Activated CD4-positive, alpha-beta T cell treated with anti-CD3 and anti-CD28 coated beads for 1 hour (primary cell): ENCODE data around the gene PDCD6IP.
A peak's percentile ranks its signal among the peaks of the same experiment; 100 is the strongest.
"Not testable (repeated sequence)": the region's sequence is repeated elsewhere in the genome, so short reads cannot be mapped to it uniquely, and the experiment has no call there.

ENCODE experiments used
- DNase-seq: peaks from one replicate; pipeline ENCODE4 v3.0.0-alpha.2; 2020

The PDCD6IP gene, protein sequence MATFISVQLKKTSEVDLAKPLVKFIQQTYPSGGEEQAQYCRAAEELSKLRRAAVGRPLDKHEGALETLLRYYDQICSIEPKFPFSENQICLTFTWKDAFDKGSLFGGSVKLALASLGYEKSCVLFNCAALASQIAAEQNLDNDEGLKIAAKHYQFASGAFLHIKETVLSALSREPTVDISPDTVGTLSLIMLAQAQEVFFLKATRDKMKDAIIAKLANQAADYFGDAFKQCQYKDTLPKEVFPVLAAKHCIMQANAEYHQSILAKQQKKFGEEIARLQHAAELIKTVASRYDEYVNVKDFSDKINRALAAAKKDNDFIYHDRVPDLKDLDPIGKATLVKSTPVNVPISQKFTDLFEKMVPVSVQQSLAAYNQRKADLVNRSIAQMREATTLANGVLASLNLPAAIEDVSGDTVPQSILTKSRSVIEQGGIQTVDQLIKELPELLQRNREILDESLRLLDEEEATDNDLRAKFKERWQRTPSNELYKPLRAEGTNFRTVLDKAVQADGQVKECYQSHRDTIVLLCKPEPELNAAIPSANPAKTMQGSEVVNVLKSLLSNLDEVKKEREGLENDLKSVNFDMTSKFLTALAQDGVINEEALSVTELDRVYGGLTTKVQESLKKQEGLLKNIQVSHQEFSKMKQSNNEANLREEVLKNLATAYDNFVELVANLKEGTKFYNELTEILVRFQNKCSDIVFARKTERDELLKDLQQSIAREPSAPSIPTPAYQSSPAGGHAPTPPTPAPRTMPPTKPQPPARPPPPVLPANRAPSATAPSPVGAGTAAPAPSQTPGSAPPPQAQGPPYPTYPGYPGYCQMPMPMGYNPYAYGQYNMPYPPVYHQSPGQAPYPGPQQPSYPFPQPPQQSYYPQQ

DNA sequence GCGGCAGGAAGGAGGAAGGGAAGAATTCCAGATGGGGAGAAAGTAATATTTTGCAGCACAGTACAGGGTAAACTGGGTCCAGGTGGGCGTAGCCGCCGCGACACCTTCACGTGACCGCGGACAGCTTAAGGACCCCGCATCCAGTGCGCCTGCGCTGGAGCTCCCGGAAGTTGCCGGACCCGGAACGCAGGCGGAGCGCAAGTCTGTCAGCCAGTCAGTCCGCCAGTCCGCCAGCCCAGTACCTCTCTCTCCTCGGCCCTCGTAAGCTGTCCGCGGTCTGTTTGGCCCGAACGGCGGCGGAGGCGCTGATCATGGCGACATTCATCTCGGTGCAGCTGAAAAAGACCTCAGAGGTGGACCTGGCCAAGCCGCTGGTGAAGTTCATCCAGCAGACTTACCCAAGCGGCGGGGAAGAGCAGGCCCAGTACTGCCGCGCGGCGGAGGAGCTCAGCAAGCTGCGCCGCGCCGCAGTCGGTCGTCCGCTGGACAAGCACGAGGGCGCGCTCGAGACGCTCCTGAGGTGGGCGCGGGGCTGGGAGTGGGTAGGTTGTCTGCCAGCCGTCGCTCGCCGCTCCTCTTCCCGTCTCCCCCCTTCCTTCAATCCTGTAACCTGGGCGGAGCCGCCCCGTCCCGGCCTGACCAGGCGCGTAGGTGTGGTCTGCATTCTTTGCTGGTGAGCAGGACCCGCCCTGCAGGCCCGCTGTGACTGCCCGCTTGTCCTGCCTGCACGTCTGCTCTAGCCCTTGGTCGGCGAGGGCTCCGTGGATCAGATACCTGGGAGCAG, at the start of gene PDCD6IP:
TSS of gene PDCD6IP (plus strand) at position 213 of the 784 bp plus-strand sequence. CDS start at position 312, 99 bp downstream.
- peak; percentile 82 for DNase-seq

DNA sequence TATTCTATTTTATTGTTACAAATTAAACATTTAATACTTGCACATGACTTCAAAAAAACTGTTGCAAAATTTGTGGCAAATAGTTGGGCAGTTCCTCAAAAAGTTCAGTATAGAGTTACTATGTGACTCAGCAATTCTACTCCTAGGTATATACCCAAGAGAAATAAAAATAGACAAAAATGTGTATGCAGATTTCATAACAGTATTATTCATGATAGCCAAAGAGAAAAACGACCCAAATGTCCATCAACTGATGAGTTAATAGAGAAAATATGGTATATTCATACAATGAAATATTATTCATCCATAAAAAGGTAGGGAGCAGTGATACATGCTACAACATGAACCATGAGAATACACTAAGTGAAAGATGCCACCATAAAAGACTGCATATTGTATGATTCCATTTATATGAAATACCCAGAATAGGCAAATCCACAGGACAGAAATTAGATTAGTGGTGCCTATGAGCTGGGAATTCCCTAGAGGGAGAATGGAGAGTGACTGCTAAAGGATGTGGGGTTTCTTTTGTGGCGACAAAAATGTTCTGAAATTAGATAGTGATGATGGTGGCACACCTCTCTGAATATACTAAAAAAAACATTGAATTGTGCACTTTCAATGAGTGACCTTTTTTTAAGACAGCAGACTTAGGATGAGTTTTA, 48.8 kb upstream of the PDCD6IP start:
- no peak for DNase-seq

DNA sequence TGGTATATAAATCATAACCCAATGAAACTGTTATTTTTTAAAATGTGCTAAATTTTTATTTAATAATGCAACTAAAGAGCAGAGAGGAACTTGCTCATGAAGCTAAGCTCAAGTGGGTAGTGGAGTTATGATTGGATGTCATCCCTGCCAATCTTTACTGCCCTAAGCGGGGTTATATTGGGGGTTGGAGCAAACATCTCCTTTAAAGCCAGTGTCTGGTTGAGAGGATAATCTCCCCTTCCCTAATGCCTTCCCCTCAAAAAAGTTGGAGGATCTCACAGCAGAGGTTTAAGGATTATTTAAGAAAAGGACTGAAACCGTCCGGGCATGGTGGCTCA, 48.2 kb upstream of the PDCD6IP start:
- DNase-seq = no peak

DNA sequence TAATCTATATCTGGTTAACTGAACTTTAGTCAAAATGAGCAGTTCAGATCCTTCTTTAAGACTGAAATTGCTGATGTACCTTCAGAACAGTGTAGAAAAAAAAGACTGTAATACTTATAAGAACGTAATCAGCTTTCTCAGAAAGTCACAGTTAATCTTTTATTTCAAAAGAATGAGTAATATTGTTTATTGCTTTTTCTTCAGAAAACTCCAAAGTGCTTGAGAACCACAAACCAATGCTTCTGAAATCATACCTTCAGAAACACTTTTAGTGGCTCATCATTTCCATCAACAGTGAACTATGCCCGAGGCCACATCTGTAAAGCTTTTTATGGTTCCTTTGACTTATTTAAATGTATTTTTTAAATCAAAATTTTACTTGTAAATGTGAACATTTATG, 47.1 kb upstream of the PDCD6IP start:
- no peak for DNase-seq

DNA sequence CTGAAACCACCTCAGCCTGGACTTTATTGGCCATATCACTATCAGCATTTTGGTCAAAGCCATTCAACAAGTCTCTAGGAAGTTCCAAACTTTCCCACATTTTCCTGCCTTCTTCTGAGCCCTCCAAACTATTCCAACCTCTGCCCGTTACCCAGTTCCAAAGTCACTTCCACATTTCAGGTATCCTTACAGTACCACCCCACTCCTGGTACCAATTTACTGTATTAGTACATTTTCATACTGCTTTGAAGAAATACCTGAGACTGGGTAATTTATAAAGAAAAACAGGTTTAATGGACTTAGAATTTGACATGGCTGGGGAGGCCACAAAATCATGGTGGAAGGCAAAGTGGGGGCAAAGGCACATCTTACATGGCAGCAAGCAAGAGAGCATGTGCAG, 44.0 kb upstream of the PDCD6IP start:
- not testable (repeated sequence) for DNase-seq

DNA sequence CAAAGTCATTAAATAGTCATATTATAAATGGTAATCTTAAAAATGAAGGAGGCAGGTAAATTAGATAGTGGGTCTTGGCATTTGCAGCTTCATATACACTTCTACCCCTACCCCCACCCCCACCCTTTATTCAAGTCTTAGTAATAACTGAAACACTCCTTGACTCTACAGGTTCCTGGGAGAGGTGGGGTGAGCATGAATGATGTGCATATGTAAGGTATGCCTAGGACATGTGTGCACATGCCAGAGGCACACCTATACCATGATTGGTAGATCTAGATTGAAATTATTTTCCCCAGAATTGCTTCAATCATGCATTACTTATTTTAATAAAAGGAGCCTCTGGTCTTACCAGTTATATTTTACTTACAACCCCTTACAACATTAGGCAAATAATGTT, 40.1 kb upstream of the PDCD6IP start:
- DNase-seq = no peak

DNA sequence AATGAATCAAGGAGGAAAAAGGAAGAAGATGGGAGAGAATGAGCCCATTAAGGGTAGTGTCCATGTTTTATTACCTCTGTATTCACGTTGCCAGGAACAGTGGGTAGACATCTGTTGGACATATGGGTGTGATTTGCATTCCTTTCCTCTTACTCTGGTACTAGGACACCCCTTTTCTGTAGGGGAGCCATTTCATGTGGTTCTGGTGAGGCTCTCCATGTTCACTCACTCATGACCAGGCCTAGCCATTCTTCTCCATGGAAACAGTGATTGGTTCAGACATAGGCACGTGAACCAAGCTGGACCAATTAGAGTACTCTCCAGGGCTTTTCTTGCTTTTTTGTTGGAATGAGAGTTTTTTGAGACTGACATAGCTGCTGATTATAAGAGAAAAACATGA, 39.6 kb upstream of the PDCD6IP start:
- DNase-seq = no peak

DNA sequence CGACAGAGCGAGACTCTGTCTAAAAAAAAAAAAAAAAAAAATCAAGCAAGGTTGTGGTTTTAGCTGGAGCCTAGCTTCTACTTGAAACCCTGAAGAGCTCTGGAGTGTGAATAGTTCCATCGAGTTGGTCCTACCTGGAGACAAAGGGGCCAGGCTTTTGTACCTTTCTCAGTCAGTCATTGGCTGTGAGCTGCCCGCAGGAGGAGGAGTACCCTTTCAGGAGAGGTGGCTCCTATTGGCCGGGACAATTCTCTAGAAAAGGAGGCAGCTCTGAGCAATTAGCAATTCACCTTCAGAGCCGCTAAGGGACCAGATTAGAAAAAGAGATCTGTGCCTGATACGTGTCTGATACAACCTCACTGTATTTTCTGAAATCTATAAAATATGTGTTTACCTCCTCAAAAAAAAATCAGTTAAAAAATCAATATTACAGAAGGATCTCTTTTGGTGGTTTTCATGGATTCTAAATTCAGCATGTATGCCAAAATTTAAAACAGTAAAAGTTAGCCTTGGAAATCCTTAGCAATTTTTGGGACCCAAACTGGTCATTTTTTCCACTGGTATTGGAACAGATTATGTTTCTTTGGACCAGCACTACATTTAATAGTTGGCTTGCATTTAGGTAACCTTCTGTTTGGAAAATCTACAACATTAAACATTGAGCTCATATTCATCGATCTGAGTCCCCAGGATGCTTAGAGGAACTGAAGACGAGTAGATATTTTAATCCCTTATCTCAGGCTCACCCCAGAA, 29.7 kb upstream of the PDCD6IP start:
- no peak for DNase-seq

DNA sequence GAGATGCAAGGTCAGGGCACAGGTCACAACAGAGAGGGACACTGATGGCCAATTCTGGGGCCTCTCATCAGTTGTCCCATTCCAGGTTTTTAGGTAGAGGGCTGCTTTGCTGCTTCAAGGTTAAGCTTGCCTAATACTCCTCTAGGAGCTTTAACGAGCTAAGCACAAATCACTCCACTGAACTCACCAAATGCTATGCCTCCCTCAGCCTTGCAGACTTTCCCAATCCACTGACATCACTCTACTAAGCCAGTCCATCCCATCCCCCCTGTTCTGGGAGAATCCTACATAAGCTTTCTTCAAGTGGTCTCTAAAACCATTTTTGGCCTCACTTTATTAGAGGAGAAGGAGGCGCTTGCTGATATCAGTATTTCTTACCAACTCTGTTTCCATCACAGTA, 24.8 kb upstream of the PDCD6IP start:
- no peak for DNase-seq

DNA sequence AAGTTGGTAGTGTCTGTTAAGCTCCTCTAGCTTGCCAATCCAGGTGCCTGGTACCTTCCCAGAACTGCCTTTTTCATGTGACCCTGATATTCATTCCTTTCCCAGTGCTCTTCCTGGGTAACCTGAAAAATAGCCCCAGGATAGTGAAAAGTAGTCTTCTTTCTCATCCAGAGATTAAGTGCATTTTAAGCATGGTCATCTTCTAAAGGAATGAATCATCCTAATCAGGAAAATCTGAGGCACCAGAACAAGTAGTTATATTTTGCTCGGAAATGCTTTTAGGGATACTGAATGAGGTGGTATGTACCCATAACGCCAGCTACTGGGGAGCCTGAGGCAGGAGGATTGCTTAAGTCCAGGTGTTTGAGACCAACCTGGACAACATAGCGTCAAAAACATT, 23.1 kb upstream of the PDCD6IP start:
- no peak for DNase-seq

DNA sequence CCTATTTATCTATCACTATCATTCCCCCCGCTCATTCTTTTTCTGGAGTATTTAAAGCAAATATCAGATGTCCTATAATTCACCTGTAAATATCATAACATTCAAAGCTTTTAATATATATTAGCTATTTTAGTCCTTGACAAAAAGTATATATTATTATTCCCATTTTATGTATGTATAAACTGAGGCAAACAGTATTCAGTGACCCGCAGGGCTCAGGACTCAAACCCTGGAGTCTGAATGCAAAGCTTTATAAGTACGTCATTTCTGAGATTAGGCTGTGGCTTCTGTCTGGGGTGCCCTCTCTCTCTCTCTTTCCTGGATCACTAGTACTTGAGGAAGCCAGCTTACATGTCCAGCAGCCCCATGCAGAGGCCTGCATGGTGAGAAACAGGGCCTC, 20.4 kb upstream of the PDCD6IP start:
- no peak for DNase-seq

DNA sequence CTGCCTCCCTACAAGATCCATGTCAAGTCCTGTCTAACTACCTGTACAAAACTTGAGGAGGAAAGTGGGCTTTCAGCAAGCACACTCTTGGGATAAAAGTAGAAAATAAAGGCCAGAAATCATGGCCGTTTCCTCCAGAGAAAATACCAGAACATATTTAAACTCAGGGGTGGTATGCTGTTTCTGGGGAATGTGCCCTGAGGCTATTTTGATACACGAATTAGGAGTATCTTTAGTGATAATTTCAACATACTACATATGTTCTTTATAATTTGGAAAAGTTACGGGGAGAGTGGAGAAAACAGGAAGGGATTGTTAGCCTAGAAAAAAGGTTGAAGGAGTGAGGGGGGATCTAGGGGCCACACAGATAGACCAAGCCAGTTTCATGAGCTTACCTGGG, 18.7 kb upstream of the PDCD6IP start:
- DNase-seq = no peak

DNA sequence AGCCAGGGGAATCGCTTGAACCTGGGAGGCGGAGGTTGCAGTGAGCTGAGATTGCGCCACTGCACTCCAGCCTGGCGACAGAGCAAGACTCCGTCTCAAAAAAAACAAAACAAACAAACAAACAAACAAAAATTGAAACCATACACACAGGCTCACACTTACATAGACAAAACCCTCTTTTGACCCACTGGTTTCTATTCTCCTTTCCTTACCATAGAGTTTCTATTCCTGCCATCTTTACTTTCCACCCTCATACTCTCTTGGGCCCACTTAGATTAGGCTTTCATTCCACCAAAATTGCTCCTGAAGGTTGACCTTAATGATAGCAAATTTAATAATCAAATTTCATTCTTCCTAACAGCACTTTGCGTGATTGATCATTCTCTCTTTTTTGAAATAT, 17.0 kb upstream of the PDCD6IP start:
- not testable (repeated sequence) for DNase-seq

DNA sequence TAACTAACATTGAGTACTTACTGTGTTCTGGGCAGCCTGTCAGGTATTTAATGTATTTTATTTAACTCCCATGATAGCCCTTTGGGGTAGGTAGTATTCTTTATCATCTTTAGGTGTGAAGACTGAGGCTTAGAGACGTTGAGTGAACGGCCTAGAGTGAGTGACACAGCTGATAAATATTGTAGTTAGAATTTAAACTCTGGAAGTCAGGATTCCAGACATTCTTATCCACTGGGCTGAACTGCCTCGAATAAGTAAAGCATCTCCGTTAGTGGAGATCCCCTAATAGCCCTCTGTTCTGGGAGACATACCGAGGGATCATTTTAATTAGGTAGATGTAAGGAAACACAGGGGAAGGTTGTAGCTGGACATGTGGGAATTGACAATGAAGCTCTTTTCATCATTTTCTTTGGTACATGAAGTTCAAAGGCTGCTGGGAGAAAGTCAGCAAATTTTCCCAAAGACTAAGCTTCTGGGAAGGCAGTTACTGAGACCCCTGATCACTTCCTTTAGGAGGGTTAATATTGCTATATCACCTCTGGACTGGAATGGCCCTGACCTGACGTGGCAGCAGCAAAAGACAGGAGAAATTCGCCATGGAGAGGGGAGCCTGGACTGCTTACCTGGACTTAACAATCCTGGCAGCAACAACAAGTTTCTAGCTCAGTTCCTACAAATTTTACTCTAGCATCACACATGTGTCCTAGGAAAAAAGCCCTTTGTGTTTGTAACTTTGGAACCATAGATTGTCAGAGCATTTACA, 11.7 kb upstream of the PDCD6IP start:
- DNase-seq = no peak

DNA sequence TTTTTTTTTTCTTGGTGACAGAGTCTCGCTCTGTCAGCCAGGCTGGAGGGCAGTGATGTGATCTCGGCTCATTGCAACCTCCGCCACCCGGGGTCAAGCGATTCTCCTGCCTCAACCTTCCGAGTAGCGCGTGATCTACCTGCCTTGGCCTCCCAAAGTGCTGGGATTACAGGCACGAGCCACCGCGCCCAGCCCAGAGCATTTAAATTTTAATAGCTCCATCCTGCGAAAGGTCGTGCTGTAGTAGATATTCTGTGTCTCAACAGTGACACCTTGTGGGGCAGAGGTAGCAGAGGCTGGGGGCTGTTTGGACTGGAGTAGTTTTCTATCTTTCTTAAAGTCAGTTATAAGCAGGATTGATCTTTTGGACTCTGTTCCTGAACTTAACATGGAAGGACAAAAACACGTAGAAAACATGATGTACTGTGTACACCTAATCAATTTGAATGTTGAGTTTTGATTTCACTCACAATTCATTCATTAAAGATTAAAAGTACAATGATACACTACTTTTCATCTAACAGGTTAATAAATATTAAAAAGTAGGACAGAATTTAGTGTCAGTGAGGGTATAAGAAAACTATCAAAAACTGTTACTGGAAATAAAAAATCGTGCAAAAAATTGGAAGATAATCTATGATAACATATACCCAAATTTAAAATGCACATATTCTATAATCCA, 11.0 kb upstream of the PDCD6IP start:
- peak; percentile 34 for DNase-seq

DNA sequence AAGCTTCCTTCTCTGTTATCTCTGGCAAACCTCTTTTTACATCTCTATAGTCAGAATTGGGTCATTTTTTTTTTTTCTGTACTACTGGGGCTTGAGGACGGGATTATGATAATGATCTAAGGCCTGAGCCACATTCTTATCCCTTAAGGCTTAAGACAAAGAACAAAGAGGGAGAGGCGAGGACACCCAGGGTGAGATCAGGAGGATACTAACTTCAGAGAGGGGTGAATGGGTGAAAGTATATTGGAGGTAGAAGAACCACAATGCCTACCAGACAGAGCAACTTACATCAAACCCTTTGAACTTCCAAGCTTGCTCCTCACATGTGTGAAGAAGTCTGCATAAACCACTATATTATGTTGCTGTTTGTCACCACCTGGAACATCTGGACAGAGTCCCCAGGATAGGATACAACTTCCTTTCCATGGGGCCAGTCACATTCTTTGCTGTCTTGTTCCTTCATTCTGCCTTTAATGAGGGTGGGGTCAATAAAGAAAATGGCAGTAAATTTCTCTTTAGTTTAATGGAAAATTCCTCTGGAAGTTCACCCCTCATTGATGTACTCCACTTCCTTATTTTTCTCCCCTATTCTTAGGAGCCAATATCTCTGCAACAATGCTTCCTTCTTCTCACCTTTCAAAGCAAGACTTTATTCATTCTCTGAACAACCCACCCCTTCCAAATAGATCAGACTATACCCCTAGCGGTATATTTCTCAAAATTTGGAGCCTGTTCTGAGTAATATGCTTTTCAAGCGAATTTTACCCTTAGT, 9.1 kb upstream of the PDCD6IP start:
- no peak for DNase-seq

DNA sequence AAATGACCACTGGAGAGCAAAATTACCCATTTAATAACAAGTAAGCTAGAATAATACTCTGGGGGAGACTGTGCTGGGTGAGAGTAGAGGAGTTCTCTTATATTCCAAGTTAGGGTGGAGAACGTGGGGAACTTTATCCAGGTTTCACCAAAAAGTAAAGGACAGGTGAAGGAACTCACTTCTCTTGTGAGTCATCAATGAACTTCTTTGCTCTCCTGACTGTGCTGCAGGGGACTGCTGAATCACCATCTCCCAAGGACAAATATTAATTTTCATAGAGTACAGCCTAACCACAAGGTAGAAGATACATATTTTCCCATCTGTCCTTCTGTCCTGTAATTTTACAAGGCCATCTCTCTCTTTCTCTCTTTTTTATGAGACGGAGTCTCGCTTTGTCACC, 8.3 kb upstream of the PDCD6IP start:
- no peak for DNase-seq

DNA sequence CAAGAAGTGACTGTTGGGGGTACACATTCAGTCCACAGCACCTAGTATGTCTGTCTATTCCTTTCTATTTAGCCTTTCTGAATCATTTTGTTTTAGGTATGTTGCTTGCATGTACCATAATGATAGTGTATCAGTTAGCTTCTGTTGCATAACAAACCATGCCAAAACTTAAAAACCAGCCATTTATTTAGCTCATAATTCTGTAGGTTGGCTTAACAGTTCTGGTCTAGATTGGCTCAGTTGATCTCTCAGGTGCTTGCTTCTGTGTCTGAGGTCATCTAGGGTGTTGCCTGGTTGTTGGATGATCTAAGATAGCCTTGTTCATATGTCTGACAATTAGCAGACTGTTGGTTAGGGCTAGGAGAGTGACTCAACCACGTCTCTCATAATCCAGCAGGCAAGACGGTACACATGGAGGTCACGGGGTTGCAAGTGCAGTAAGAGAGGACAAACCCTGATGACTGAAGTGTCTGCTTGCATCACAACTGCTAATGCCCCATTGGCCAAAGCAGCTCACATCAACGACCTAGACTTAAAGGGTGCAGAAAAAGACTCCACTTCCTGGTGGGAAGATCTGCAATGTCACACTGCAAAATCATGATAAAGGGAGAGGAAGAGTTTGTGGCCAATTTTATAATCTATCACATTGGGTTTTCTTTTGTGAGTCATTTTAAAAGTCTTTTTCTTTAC, 6.8 kb upstream of the PDCD6IP start:
- no peak for DNase-seq

DNA sequence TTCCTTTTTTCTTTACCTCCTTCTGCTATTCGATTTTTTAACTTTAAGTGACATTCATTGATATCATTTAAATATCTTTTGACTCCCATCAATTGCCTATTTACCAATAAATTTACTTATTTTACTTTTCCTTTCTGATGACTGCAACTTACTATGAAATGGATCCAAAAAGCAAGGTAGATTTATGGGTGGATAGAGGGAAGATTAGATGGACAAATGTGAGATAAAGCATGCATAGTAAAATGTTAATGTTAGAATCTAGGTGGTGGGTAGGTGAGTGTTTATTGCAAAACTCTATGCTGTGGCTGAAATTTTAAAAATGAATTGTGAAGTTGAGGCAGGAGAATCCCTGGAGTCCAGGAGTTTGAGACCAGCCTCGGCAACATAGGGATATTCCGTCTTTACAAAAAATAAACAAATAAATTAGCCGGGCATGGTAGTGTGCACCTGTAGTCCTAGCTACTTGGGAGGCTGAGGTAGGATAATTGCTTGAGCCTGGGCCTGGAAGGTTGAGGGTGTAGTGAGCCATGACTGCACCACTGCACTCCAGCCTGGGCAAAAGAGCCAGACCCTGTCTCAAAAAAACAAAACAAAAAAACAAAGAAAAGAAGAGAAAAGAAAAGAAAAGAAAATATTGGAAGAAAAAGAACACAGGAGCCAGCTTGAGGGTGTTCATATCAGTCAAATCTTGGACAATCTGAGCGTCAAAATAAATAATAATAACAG, 6.1 kb upstream of the PDCD6IP start:
- DNase-seq = no peak
